RWPE2 (cell line): Measurements from ENCODE around the gene SDR9C7.
"Not testable (repeated sequence)": the region's sequence is repeated elsewhere in the genome, so short reads cannot be mapped to it uniquely, and the experiment has no call there.

Experiments used
- ATAC-seq: fragments of 200-7000 bp; cut with Tn5 transposase; 3 replicates; pipeline ENCODE4 v1.9.1; 2021; ENCODE audit warnings: low read depth
- DNase-seq: peaks from one replicate; pipeline ENCODE4 v3.0.0-alpha.2; 2020; ENCODE audit warnings: low spot score
- H3K27ac ChIP-seq: fragments of 450-650 bp; 2 replicates; pipeline ENCODE4 v1.5.1; 2017; ENCODE audit warnings: mild to moderate bottlenecking; ENCODE audit not compliant: poor library complexity, severe bottlenecking
- H3K27me3 ChIP-seq: fragments of 250-450 bp; sonication (Bioruptor Pico); 2 replicates; pipeline ENCODE4 v1.5.1; 2021; ENCODE audit warnings: mild to moderate bottlenecking, moderate library complexity; ENCODE audit not compliant: insufficient read depth, poor library complexity, severe bottlenecking
- H3K36me3 ChIP-seq: fragments of 250-450 bp; sonication (Bioruptor Pico); 2 replicates; pipeline ENCODE4 v1.5.1; 2020; ENCODE audit warnings: low read depth, mild to moderate bottlenecking, moderate library complexity
- H3K4me1 ChIP-seq: fragments of 250-450 bp; sonication (Bioruptor Pico); 2 replicates; pipeline ENCODE4 v1.5.1; 2021; ENCODE audit warnings: mild to moderate bottlenecking, moderate library complexity; ENCODE audit not compliant: insufficient read depth, poor library complexity, severe bottlenecking
- H3K4me3 ChIP-seq: fragments of 250-450 bp; sonication (Bioruptor Pico); 2 replicates; pipeline ENCODE4 v1.5.1; 2021; ENCODE audit warnings: mild to moderate bottlenecking, moderate library complexity; ENCODE audit not compliant: severe bottlenecking
- H3K9me3 ChIP-seq: fragments of 250-450 bp; sonication (Bioruptor Pico); 2 replicates; pipeline ENCODE4 v1.5.1; 2021; ENCODE audit warnings: mild to moderate bottlenecking, moderate library complexity; ENCODE audit not compliant: severe bottlenecking
- TF ChIP-seq, protein P1 (sequence below): fragments of 450-650 bp; IDR thresholded peaks from one replicate; pipeline ENCODE4 v1.5.1; 2017; ENCODE audit warnings: mild to moderate bottlenecking, moderate library complexity; ENCODE audit not compliant: poor library complexity, severe bottlenecking

Gene SDR9C7

DNA sequence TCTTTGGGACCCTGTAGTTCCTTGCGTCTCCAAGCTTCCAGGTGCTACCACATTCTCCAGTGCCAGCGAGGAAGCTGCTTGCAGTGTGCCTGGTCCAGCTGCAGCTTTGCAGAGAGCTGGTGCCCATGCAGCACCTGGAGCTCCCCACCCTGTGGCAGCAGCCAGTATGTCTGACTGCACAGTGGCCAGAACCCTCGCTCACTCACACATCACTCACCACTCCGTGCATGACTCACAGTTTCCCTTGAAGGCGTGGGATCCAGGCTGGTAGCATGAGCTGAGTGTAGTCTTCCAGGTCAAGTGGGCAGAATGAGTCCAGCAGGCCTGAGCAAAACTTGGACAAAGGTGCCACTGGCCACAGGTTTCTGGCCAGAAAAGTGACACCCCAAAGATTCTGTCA, 33.6 kb downstream of the SDR9C7 start:
- Histone ChIP-seq H3K27ac (peak overlapping the region; percentile 36), H3K4me1 (peaks cover 25% of the 10 kb centered on the region), H3K9me3 (no peaks in the 10 kb centered on the region), H3K4me3 (no peak overlapping the region), H3K27me3 (no peaks in the 10 kb centered on the region), H3K36me3 (no peaks in the 10 kb centered on the region)
- TF ChIP-seq, protein P1, sequence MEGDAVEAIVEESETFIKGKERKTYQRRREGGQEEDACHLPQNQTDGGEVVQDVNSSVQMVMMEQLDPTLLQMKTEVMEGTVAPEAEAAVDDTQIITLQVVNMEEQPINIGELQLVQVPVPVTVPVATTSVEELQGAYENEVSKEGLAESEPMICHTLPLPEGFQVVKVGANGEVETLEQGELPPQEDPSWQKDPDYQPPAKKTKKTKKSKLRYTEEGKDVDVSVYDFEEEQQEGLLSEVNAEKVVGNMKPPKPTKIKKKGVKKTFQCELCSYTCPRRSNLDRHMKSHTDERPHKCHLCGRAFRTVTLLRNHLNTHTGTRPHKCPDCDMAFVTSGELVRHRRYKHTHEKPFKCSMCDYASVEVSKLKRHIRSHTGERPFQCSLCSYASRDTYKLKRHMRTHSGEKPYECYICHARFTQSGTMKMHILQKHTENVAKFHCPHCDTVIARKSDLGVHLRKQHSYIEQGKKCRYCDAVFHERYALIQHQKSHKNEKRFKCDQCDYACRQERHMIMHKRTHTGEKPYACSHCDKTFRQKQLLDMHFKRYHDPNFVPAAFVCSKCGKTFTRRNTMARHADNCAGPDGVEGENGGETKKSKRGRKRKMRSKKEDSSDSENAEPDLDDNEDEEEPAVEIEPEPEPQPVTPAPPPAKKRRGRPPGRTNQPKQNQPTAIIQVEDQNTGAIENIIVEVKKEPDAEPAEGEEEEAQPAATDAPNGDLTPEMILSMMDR = peak; percentile 14
- peak; percentile 82 for DNase-seq
- ATAC-seq = peak; percentile 79

DNA sequence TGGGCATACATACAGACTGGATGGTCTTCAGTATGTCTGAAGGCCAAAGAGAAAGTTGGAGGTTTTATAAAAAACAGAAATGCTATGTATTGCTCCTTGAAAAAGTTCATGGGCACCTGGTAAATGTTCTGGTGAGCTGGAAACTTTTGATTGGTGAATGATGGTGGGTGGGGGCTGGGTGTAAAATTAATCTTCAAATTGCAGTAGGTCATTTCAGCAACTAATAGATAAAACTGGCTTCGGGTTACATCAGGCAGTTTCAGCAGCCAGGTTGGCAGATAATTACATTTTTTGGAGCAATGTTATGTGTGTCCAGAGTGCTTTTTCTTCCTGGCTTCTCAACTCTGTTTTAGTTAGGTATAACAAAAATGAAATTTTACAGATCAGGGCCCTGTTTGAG, 35.3 kb downstream of the SDR9C7 start:
- ATAC-seq = no peak
- no peaks in the 10 kb centered on the region for H3K27me3 ChIP-seq
- no peaks in the 10 kb centered on the region for H3K9me3 ChIP-seq

DNA sequence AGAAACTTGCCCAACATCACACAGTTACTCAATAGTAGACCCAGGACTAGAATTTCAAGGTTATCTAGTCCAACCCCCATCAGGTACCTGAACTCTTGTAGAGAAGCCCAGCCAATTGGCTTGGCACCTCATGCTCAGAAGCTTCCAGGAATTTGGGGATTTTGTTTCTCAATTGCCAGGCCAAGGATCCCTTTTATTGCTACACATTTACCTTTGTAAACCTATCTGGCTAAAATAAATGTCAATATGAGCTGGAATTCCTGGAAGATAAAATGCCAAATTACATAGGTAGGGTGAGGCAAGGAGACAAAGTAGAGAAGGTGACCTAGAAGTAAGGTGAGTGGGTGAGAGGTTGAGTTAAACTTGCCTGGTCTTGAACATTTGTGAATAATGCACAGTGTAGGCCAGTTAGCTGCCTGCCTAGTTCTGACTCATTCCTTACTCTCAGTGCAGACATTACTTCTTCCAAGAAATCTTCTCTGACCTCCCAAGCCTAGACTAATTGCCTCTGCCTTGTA, 36.3 kb downstream of the SDR9C7 start:
- ATAC-seq (peak; percentile 92), DNase-seq (no peak)
- H3K4me1 ChIP-seq = peaks cover 28% of the 10 kb centered on the region
- H3K9me3 ChIP-seq = no peaks in the 10 kb centered on the region
- H3K27me3 ChIP-seq = no peaks in the 10 kb centered on the region
- no peak overlapping the region for H3K4me3 ChIP-seq
- H3K27ac ChIP-seq = peak overlapping the region; percentile 74
- TF ChIP-seq, protein P1 = no peak
- no peaks in the 10 kb centered on the region for H3K36me3 ChIP-seq

More for the DNA sequence above, 35.3 kb downstream of the SDR9C7 start:
- H3K4me3 ChIP-seq = no peak overlapping the region
- H3K27ac ChIP-seq = peak overlapping the region; percentile 74
- no peaks in the 10 kb centered on the region for H3K36me3 ChIP-seq
- DNase-seq = no peak
- H3K4me1 ChIP-seq = peaks cover 28% of the 10 kb centered on the region
- TF ChIP-seq, protein P1 = no peak

DNA sequence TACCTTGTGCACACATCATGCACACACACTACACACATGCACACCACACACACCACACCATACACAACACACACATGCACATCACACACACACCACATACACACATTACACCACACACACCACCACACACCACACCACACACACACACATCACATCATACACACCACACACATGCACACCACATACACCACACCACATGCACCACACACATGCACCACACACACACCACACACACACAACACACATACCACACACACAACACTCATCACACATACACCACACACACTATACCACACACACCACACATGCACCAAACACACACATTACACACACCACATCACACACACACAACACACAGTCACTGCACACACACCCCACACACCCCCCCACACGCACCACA, 38.1 kb downstream of the SDR9C7 start:
- Histone ChIP-seq H3K4me3 (no peak overlapping the region), H3K4me1 (peaks cover 28% of the 10 kb centered on the region), H3K9me3 (no peaks in the 10 kb centered on the region), H3K27me3 (no peaks in the 10 kb centered on the region), H3K36me3 (no peaks in the 10 kb centered on the region), H3K27ac (no peak overlapping the region)
- DNase-seq = no peak
- ATAC-seq = no peak
- TF ChIP-seq, protein P1 = no peak

DNA sequence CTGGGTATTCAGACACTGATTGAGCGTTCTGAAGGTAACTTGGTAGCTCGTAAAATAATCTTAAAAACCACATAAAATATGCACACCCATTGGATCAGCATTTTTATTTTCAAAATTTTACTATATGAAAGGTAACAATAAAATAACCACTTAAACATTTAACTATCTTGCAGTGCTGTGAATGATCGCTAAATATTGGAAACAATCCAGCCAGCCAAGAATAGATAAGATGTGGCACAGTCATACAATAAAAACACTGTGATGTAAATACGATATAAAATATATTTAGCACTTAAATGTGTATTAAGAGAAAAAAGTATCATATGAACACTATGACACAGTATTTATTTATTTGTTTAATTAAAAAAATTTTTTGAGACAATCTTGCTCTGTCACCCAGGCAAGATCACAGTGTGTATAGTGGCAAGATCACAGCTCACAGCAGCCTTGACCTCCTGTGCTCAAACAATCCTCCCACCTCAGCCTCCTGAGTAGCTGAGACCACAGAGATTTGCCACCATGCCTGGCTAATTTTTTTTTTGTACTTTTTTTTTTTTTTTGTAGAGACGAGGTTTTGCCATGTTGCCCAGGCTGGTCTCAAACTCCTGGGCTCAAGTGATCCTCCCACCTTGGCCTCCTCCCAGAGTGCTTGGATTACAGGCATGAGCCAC, 39.4 kb downstream of the SDR9C7 start:
- H3K4me1 ChIP-seq = peaks cover 28% of the 10 kb centered on the region
- no peaks in the 10 kb centered on the region for H3K27me3 ChIP-seq
- no peaks in the 10 kb centered on the region for H3K36me3 ChIP-seq
- TF ChIP-seq, protein P1 = no peak
- H3K9me3 ChIP-seq = no peaks in the 10 kb centered on the region
- no peak overlapping the region for H3K27ac ChIP-seq
- DNase-seq (no peak), ATAC-seq (no peak)
- H3K4me3 ChIP-seq = no peak overlapping the region

DNA sequence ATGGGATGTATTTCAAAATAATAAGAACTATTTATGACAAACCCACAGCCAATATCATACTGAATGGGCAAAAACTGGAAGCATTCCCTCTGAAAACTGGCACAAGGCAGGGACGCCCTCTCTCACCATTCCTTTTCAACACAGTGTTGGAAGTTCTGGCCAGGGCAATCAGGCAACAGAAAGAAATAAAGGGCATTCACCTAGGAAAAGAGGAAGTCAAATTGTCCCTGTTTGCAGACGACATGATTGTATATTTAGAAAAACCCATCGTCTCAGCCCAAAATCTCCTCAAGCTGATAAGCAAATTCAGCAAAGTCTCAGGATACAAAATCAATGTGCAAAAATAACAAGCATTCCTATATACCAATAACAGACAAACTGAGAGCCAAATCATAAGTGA, 42.3 kb downstream of the SDR9C7 start:
- not testable (repeated sequence) for H3K27ac ChIP-seq

More for the DNA sequence above, 42.3 kb downstream of the SDR9C7 start:
- ATAC-seq, H3K4me3 ChIP-seq, H3K9me3 ChIP-seq, H3K4me1 ChIP-seq, H3K27me3 ChIP-seq, H3K36me3 ChIP-seq, DNase-seq: not testable (repeated sequence)
